Measurements from ENCODE around the gene MINDY2.

- TF ChIP-seq CTCF (conservative IDR thresholded peaks at IDR 0.05) (no peak), EZH2 (IDR thresholded peaks at IDR 0.05; ENCODE audit: low read depth) (no peak)
These were observed 8.5 kb downstream of the MINDY2 start for GRCh38 chr15:58779554-58779953.
